ENCODE measurements around the gene HS3ST4. TPM values are rescaled to one million over a fixed set of nuclear protein-coding genes. Genes with fewer than 3 reads are reported as not detected.

The HS3ST4 gene
- total RNA-seq, 6 donors from 2014 or later: 0.13 to 0.44 (median 0.17) TPM; not detected in 3

DNA sequence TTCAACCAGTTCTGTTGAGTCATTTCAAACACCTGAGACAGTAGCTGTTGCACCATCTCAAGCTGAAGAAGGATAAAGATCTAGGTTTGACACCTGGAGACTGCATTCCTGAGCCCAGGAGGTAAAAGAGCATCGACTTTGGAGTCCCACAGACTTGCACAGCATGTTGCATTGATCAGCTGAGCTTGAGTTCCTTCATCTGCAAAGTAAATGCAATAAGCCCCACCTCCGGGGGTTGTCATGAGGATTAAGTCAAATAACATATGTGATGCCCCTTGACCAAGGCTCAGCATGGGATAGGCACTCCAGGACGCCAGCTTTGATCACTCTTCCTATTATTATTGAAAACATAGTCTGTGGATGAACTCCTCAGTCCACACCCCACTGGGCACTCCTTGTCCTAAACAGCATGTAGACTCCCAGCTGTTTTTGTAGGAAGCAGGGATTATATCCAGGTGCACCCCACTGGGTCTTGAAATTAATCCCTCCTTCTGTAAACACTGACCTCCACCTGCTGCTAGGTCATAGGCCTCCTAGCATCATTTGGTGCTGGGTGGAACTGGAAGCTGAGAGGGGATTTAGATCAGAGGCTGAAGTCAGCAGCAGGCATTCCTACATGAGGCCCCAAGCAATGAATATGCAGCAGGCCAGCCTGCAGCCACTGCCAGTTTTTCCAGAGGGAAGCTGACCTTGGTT is 259.0 kb downstream of the HS3ST4 start:
- WGBS, 2 donors: 11 to 12% methylated on average over 2 to 3 of the region's 3 CpGs

DNA sequence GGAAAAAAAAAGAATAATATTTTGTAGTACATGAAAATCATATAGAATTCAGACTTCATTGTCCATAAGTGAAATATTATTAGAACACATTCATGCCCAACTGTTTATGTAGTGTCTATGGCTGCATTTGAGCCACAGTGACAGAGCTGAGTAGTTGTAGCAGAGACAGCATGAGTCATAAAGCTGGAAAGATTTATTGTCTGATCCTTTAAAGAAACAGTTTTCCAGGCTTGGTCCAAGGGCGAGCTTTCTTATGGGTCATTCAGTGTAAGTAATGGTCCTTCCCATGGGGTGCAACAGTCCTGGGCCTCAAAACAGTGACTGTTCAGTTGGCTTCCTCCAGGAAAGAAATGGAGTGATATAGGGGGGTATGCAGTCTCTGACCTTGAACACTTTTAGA is 260.2 kb downstream of the HS3ST4 start:
- no peaks in the 10 kb centered on the region for H3K9me3 ChIP-seq
- H3K4me1 ChIP-seq: no peaks in the 10 kb centered on the region
- no peaks in the 10 kb centered on the region for H3K36me3 ChIP-seq
- H3K4me3 ChIP-seq: no peak overlapping the region
- H3K27ac ChIP-seq: no peak overlapping the region
- no peak for TF ChIP-seq POLR2AphosphoS5 (IDR thresholded peaks at IDR 0.05)
- TF ChIP-seq EP300 (IDR thresholded peaks at IDR 0.05): no peak
- TF ChIP-seq, protein P1, sequence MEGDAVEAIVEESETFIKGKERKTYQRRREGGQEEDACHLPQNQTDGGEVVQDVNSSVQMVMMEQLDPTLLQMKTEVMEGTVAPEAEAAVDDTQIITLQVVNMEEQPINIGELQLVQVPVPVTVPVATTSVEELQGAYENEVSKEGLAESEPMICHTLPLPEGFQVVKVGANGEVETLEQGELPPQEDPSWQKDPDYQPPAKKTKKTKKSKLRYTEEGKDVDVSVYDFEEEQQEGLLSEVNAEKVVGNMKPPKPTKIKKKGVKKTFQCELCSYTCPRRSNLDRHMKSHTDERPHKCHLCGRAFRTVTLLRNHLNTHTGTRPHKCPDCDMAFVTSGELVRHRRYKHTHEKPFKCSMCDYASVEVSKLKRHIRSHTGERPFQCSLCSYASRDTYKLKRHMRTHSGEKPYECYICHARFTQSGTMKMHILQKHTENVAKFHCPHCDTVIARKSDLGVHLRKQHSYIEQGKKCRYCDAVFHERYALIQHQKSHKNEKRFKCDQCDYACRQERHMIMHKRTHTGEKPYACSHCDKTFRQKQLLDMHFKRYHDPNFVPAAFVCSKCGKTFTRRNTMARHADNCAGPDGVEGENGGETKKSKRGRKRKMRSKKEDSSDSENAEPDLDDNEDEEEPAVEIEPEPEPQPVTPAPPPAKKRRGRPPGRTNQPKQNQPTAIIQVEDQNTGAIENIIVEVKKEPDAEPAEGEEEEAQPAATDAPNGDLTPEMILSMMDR (IDR thresholded peaks at IDR 0.05): no peak
- no peaks in the 10 kb centered on the region for H3K27me3 ChIP-seq
- ATAC-seq (ENCODE audit: low FRiP score in 2 of 2) (no peak), DNase-seq (no peak)
- 83 to 86% methylated on average over 1 of the region's 1 CpG for WGBS, 2 donors

More for the DNA sequence above, 259.0 kb downstream of the HS3ST4 start:
- Histone ChIP-seq H3K27ac (no peak overlapping the region), H3K4me3 (no peak overlapping the region), H3K27me3 (no peaks in the 10 kb centered on the region), H3K36me3 (no peaks in the 10 kb centered on the region), H3K4me1 (no peaks in the 10 kb centered on the region), H3K9me3 (no peaks in the 10 kb centered on the region)
- TF ChIP-seq POLR2AphosphoS5 (IDR thresholded peaks at IDR 0.05): no peak
- TF ChIP-seq POLR2A (IDR thresholded peaks at IDR 0.05): no peak
- no peak for TF ChIP-seq EP300 (IDR thresholded peaks at IDR 0.05)
- TF ChIP-seq, protein P1 (IDR thresholded peaks at IDR 0.05): no peak
- ATAC-seq (ENCODE audit: low FRiP score in 2 of 2) (no peak), DNase-seq (no peak)

DNA sequence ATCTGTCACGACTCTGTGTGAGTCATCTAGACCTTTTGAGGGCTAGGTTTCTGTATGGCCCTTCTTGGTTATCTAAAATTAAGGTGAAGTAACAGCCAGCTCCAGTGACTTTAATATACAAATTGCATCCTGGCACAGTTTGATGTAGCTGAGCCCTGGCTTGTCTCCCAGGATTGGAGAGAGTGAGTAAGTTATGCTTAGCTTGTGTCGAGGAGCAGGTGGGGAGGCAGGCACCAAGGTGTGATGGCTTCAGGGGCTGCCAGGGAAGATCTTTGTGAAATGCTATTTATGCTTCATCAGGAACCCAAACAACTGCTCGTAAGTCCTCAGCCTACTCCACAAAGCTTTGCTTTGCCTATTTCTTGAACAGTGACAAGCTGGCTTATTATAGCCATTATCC is 261.2 kb downstream of the HS3ST4 start:
- Histone ChIP-seq H3K4me1 (no peaks in the 10 kb centered on the region), H3K27ac (no peak overlapping the region), H3K4me3 (no peak overlapping the region), H3K9me3 (no peaks in the 10 kb centered on the region), H3K27me3 (no peaks in the 10 kb centered on the region), H3K36me3 (no peaks in the 10 kb centered on the region)
- ATAC-seq (ENCODE audit: low FRiP score in 2 of 2) (no peak), DNase-seq (no peak)
- WGBS, 2 donors: 77% methylated on average over 3 of the region's 3 CpGs
- TF ChIP-seq EP300 (IDR thresholded peaks at IDR 0.05) (no peak), POLR2AphosphoS5 (IDR thresholded peaks at IDR 0.05) (no peak), POLR2A (IDR thresholded peaks at IDR 0.05) (no peak)
- TF ChIP-seq, protein P1 (IDR thresholded peaks at IDR 0.05): no peak

DNA sequence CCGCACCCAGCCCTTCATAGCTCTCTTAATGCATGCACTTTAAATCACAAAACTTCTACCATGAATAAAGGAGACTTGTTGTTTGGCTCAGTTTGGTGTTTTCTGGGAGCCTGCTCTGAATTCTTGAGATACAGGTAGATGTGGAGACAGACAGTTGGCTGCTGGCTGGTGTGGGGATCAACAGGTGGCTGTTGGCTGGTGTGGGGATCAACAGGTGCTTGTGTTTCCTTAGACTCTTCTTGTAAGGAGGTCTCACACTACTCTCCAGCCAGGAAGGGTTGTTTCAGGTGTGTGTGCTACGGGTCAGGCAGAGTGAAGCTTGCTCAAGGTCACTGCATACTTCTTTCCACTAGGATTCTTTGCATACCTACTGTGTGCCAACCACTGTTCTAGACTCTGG is 265.9 kb downstream of the HS3ST4 start:
- TF ChIP-seq POLR2A (IDR thresholded peaks at IDR 0.05) (no peak), EP300 (IDR thresholded peaks at IDR 0.05) (no peak), POLR2AphosphoS5 (IDR thresholded peaks at IDR 0.05) (no peak)
- TF ChIP-seq, protein P1 (IDR thresholded peaks at IDR 0.05): no peak
- Histone ChIP-seq H3K9me3 (no peaks in the 10 kb centered on the region), H3K27ac (no peak overlapping the region), H3K27me3 (no peaks in the 10 kb centered on the region), H3K36me3 (no peaks in the 10 kb centered on the region), H3K4me1 (no peaks in the 10 kb centered on the region), H3K4me3 (no peak overlapping the region)
- ATAC-seq (ENCODE audit: low FRiP score in 2 of 2) (no peak), DNase-seq (no peak)
- 64 to 82% methylated on average over 2 of the region's 2 CpGs for WGBS, 2 donors

DNA sequence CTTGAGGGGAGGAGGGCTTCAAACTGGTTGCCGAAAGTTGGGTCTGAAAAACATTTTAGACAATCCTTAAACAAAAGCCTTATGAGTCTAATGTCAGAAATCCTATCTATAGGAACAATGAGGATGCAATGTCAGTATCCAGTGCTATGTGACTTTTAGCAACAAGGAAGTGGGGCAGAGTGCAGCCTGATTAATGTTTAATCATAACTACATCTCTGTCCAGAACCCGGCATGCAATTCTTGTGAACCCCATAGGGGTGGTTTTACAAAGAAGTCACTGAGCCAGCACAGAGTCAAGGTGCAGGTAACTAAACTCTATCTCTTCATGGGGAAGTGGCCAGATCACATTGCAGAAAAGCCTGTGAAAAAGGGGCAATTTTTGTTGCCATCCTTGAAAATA is 267.5 kb downstream of the HS3ST4 start:
- H3K27ac ChIP-seq: no peak overlapping the region
- H3K4me3 ChIP-seq: no peak overlapping the region
- H3K36me3 ChIP-seq: no peaks in the 10 kb centered on the region
- no peaks in the 10 kb centered on the region for H3K9me3 ChIP-seq
- no peaks in the 10 kb centered on the region for H3K4me1 ChIP-seq
- H3K27me3 ChIP-seq: no peaks in the 10 kb centered on the region
- DNase-seq: no peak
- TF ChIP-seq POLR2AphosphoS5 (IDR thresholded peaks at IDR 0.05) (no peak), EP300 (IDR thresholded peaks at IDR 0.05) (no peak), POLR2A (IDR thresholded peaks at IDR 0.05) (no peak)
- TF ChIP-seq, protein P1 (IDR thresholded peaks at IDR 0.05): no peak
- ATAC-seq (ENCODE audit: low FRiP score in 2 of 2): no peak
- 81 to 91% methylated on average over 2 of the region's 2 CpGs for WGBS, 2 donors
